Ishikawa (cell line): ENCODE data around the gene ARID5A.

Experiments
- CEBPB ChIP-seq: IDR thresholded peaks from 2 replicates; pipeline ENCODE4 v1.6.1; 2012
- CREB1 ChIP-seq: IDR thresholded peaks from 2 replicates; pipeline ENCODE4 v1.6.1; 2012; ENCODE audit warnings: low read depth
- EGR1 ChIP-seq: IDR thresholded peaks from 2 replicates; pipeline ENCODE4 v1.6.1; 2012
- EP300 ChIP-seq: IDR thresholded peaks from 2 replicates; pipeline ENCODE4 v1.6.1; 2012; ENCODE audit warnings: borderline replicate concordance
- FOXM1 ChIP-seq: IDR thresholded peaks from 2 replicates; pipeline ENCODE4 v1.6.1; 2012; ENCODE audit warnings: low read depth, borderline replicate concordance
- NFIC ChIP-seq: IDR thresholded peaks from 2 replicates; pipeline ENCODE4 v1.6.1; 2012
- RAD21 ChIP-seq: IDR thresholded peaks from 2 replicates; pipeline ENCODE4 v1.6.1; 2012; ENCODE audit warnings: low read depth
- TAF1 ChIP-seq: IDR thresholded peaks from 2 replicates; pipeline ENCODE4 v1.6.1; 2012; ENCODE audit warnings: low read depth, mild to moderate bottlenecking
- TCF12 ChIP-seq: IDR thresholded peaks from 2 replicates; pipeline ENCODE4 v1.6.1; 2012; ENCODE audit warnings: low read depth
- TEAD4 ChIP-seq: IDR thresholded peaks from 2 replicates; pipeline ENCODE4 v1.6.1; 2012
- YY1 ChIP-seq: IDR thresholded peaks from 2 replicates; pipeline ENCODE4 v1.6.1; 2012; ENCODE audit warnings: low read depth
- ZBTB7A ChIP-seq: IDR thresholded peaks from 2 replicates; pipeline ENCODE4 v1.6.1; 2012; ENCODE audit warnings: low read depth
- TF ChIP-seq, protein P1 (sequence below): IDR thresholded peaks from 2 replicates; pipeline ENCODE4 v1.6.1; 2012
- TF ChIP-seq, protein P2 (sequence below): IDR thresholded peaks from 2 replicates; pipeline ENCODE4 v1.6.1; 2012
- TF ChIP-seq, protein P3 (sequence below): IDR thresholded peaks from 2 replicates; pipeline ENCODE4 v1.6.1; 2012; ENCODE audit warnings: low read depth, mild to moderate bottlenecking

ARID5A gene

DNA sequence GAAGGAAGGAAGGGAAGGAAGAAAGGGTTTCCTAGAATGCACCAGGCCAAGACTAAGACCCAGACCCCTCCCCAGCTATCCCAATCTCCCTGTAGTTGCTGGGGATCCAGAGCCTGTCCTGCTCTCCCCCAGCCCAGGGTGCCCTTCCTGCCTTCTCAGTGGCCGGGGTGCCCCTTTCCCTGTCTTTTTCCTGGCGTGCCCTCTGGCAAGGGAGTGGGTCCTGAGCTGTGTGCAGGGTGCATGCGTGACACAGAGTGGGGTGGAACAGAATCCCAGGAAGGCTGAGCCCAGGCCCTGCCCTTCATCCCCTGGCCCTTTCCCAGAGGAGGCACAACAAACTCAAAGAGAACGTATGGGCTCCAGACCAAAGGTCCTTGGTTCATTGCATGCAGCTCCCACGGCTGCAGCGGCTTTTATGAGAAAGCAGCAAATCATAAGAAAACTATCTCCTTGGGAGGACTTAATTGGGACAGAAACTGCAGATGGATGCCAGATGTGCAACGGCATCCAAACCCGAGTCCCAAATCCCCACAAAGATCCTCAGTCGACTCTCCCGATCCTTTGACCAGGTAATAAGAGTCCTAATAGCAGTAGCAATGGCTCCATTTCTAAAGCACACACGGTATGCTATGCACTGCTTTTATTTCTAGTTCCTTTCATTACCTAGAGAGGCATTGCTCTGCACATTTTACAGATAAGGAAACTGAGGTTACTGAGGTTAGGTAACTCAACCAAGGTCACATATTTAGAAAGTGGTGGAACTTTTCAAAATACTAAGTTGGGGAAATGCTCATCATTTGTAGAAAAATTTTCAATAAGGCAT, 12.7 kb upstream of the ARID5A start:
- TF ChIP-seq FOXM1 (no peak), TAF1 (no peak), TCF12 (no peak), CREB1 (no peak), RAD21 (no peak), YY1 (no peak), EP300 (no peak), NFIC (no peak), ZBTB7A (no peak), TEAD4 (no peak), CEBPB (no peak), EGR1 (no peak)
- TF ChIP-seq, protein P1, sequence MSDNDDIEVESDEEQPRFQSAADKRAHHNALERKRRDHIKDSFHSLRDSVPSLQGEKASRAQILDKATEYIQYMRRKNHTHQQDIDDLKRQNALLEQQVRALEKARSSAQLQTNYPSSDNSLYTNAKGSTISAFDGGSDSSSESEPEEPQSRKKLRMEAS = no peak
- TF ChIP-seq, protein P2, sequence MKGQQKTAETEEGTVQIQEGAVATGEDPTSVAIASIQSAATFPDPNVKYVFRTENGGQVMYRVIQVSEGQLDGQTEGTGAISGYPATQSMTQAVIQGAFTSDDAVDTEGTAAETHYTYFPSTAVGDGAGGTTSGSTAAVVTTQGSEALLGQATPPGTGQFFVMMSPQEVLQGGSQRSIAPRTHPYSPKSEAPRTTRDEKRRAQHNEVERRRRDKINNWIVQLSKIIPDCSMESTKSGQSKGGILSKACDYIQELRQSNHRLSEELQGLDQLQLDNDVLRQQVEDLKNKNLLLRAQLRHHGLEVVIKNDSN = no peak
- TF ChIP-seq, protein P3, sequence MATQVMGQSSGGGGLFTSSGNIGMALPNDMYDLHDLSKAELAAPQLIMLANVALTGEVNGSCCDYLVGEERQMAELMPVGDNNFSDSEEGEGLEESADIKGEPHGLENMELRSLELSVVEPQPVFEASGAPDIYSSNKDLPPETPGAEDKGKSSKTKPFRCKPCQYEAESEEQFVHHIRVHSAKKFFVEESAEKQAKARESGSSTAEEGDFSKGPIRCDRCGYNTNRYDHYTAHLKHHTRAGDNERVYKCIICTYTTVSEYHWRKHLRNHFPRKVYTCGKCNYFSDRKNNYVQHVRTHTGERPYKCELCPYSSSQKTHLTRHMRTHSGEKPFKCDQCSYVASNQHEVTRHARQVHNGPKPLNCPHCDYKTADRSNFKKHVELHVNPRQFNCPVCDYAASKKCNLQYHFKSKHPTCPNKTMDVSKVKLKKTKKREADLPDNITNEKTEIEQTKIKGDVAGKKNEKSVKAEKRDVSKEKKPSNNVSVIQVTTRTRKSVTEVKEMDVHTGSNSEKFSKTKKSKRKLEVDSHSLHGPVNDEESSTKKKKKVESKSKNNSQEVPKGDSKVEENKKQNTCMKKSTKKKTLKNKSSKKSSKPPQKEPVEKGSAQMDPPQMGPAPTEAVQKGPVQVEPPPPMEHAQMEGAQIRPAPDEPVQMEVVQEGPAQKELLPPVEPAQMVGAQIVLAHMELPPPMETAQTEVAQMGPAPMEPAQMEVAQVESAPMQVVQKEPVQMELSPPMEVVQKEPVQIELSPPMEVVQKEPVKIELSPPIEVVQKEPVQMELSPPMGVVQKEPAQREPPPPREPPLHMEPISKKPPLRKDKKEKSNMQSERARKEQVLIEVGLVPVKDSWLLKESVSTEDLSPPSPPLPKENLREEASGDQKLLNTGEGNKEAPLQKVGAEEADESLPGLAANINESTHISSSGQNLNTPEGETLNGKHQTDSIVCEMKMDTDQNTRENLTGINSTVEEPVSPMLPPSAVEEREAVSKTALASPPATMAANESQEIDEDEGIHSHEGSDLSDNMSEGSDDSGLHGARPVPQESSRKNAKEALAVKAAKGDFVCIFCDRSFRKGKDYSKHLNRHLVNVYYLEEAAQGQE = no peak

DNA sequence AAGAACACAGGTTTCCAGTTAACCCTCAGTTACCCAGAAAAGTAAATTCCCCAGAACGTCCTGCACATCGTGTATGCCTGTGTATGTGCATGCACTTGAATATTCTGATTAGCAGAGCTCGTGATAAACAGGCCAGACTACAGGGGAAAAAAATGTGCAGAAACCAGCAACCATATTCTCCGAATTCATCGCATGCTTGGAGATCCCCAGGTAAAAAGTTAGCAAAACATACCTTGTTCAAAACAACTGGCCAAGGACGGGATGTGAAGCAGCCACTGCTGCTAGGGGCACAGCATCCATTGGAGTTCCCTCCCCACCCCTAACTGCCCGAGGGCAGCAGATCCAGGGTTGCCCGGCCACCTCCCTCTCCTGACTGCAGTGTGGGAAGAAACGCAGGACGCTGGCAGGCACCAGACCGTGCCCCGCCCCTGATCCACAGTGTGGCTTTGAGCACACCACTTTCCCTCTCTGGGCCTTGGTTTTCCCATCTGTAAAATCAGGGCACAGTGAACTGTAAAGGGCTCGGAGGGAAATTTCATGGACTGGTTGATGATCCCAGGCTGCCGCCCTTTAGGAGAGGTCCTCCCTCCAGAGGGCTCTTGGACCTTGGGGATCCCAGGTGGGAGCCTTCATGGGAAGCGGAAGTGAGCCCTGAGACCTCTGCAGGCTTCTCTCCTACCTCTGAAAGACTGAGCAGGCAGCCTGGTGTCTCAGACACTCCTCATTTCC, 11.9 kb upstream of the ARID5A start:
- TF ChIP-seq RAD21 = no peak

DNA sequence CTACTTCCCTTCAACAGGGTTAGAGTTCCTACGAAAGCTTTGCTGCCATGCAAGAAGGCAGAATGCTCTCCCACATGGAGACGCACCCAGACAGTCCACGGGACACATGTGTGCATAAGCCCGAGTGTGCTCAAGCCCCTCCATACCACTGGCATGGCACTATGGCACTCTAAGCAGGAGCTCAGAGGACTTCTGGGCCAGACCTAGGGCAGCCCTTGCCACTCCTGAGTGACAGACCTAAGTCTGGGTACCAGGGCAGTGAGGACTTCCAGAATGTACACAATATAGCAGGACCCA, 11.4 kb upstream of the ARID5A start:
- no peak for TF ChIP-seq TAF1
- TF ChIP-seq, protein P2 = no peak
- TF ChIP-seq CREB1 = no peak
- TF ChIP-seq ZBTB7A = no peak
- TF ChIP-seq TCF12 = no peak
- TF ChIP-seq, protein P3 = no peak
- no peak for TF ChIP-seq RAD21
- no peak for TF ChIP-seq EP300
- TF ChIP-seq EGR1 = no peak
- TF ChIP-seq CEBPB = no peak
- TF ChIP-seq, protein P1 = no peak
- TF ChIP-seq NFIC = no peak

DNA sequence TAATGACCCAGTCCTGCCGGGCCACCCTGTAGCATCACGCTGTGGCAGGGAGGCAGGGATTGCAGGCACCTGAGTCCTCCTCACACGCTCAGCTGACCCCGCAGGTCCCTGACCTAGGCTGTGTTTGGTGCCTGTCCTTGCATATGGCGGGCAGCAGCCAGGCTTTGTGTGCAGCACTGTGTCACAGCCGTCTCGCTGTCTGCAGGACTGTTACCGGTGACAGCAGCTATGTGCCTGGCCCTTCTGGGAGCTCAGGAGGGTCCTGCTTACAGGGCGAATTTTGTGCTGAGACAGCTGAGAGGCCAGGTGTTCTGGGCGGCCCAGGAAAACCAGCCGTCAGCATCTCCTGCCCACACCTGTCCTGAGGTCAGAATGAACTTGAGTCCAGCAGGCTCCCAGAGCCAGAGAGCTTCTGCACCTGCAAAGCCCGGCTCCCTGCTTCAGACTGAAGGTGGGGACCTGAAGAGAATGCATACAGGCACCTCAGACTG, 10.4 kb upstream of the ARID5A start:
- no peak for TF ChIP-seq CREB1
- TF ChIP-seq TEAD4 = no peak
- TF ChIP-seq, protein P1 = no peak
- TF ChIP-seq FOXM1 = no peak
- no peak for TF ChIP-seq EP300
- TF ChIP-seq YY1 = no peak
- TF ChIP-seq, protein P2 = no peak
- TF ChIP-seq TCF12 = no peak
- TF ChIP-seq EGR1 = no peak
- TF ChIP-seq TAF1 = no peak
- TF ChIP-seq ZBTB7A = no peak
- TF ChIP-seq, protein P3 = no peak
